Stimulated activated CD4-positive, alpha-beta T cell treated with anti-CD3 and anti-CD28 coated beads, Interleukin-4, amount 100 ng/mL, for 48 hours (primary cell): ENCODE data around the gene SPATA17.

ENCODE experiments used
- DNase-seq, 2 donors: peaks; one replicate each; pipeline ENCODE4 v3.0.0-alpha.2; 2020; ENCODE audit warnings: low read depth in 2 of 2

Gene SPATA17

DNA sequence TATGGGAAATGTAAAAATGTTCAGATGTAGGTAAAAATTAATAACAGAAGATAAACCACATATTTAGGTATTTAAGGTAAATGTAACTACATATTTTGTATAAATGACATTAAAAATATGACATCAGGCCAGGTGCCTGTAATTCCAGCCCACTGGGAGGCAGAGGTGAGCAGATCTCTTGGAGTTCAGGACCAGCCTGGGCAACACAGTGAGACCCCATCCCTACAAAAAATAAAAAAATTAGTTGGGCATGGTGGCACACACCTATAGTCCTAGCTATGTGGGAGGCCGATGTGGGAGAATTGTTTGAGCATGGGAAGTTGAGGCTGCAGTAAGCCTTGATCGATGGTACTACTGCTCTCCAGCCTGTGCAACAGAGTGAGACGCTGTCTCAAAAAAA is 216.5 kb downstream of the SPATA17 start:
- DNase-seq: no peak

DNA sequence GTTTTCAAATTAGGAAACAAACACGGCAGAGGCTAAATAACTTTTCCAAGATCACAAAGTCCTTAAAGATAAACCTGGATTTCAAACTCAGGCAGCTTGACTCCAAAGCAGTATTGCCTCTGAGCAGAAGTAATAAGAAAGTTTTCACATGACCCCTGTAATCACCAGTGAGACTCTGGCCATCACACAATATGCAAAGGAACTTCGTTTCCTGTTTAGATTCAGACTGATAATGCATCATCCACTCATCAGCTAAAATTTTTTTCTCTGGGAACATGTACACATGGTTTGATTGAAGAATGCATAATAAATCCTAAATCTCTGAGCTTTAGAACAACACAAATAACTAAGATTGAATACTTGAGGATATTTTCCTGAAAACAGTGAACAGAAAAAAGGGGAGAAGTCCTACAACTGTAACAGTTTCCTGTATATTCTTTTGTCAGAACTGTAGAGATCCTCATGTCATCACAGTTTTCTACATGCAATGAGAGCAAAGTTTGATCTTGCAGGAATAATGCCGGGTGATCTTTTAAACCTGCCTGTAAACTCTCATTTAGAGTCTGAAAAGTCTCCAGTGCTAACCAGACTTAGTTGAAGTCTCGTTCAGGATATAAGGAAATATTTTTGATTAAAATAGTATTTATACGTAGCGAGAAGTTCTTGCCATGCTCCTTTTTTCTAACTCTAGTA is 225.3 kb downstream of the SPATA17 start:
- no peak for DNase-seq

GRCh38 chr1:217857061-217857460 is 225.9 kb downstream of the SPATA17 start:
- no peak for DNase-seq

- DNase-seq: no peak
Observed at GRCh38 chr1:217861658-217862057, 230.5 kb downstream of the SPATA17 start.

- DNase-seq: no peak
Observed at GRCh38 chr1:217867446-217867995, 236.4 kb downstream of the SPATA17 start.

DNA sequence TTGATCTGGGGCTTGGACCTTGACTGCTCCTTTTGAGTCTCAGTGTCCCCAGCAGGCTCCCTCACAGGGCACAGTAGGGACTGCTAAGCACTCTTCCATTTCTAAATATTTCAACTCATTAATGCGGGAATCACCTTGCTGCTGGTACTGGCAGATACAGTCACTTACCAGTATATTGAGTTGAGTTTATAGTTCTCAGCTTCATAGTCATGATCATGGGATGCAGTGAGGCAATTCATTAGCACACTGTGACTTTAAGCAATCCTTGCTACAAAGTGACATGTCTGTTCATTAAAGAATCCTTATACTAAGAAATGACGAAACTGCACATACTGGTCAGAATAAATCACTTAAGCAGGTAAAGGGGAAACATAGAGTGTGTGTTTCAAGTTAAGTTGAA is 240.8 kb downstream of the SPATA17 start:
- no peak for DNase-seq

DNA sequence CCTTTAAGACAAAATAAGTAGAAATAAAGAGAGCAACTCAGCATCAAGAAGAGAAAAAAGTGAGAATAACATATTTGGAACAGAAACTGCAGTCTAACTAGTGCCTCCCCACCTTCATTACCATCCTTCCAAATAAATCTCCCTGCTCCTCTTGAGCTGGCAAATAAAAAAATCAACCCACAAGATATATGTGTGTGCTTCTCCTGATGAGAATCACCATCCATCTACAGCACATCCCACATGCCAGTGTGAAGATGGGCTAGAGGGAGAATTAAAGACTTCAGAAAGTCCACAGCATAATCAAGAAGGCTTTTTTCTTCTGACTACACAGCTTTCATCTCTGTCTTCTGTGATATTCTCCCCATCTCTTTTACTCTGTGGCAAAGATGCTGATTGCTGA is 244.1 kb downstream of the SPATA17 start:
- DNase-seq: no peak

DNA sequence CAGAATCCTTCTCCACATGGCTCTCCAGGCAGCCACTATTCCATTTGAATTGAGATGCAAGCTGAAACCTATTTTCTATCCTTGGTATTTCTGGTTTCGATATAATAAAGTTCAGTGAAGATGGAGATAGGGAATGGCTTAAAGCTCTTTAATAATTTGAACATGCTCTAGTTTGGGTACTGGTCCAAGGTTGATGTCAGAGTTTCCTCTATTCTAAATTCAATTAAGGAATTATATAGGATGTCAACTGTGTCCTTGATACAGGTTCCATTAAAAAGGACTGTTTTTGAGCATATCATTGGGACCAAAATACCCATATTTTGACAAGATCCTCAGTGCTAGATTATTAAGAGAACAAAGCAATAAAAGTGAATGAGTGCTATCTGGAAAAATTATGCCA is 245.3 kb downstream of the SPATA17 start:
- no peak for DNase-seq

DNA sequence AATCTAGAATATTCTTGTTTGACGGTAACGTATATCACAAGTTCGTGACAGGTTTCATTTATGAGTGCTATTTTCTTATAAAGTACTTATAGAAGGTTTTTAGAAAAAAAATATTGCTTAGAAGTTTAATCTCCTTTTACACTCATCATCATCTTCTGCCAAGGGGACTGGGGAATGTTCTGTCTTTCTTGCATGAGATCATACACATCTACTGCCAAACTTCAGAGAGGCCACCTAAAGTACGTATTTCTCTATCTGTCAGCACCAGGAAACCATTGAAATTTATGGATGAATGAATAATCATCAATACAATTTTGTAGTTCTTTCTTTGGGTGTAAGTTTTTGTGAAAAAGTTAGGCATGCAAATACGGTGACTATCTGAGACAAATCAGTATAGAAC is 245.8 kb downstream of the SPATA17 start:
- no peak for DNase-seq

- DNase-seq: no peak
Observed at GRCh38 chr1:217881131-217881543, 250.0 kb downstream of the SPATA17 start.

DNA sequence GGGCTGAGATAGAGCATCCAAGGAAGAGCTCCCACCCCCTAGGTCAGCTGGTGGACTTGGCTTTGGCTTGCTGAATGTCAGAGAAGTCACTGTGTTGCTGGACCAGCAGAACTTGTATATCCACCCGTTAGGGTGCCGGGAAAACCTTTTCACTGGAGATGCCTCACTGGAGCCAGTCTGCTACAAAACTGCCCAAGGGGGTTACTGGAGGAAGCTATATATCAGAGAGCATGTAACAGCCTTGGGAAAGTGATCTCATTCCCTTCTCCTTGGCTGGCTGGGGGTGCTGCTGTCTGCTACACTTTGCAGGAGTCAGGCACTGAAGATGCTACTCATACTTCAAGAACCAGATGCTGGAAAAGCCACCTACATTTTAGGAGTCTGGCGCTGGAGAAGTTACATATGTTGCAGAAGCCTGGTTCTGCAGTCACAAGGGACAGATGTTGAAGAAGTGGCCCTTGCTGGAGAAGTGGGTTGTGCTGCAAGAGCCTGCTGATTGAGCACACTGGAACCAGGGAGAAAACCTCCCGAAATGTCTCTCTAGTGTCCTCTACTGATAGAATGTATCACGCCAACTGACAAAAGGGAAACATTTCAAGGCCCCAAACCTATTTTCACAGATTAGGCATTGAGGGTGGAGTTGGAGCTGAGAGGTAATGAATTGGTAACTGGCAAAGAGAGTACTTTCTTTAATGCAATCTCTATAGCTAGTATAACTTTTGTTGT is 250.6 kb downstream of the SPATA17 start:
- no peak for DNase-seq

GRCh38 chr1:217885181-217885580 is 254.0 kb downstream of the SPATA17 start:
- DNase-seq: no peak

DNA sequence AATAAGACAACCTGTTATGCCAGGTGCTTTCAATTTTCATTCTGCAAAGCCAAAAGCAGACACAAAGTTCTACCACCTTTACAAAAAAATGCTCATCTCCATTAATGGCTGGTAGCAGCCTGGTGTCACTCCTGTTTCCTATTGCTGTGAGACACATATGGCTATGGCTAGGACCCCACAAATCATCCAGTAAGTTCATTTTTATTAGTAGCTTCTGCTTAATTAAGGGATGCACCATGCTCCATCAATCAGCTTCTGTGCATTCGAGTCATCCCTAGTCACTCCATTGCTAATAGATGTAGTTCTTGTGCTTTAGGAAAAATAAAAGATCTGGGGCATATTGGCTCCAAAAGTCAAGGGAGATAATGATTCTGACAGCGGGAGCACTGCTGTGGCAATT is 257.2 kb downstream of the SPATA17 start:
- no peak for DNase-seq

DNA sequence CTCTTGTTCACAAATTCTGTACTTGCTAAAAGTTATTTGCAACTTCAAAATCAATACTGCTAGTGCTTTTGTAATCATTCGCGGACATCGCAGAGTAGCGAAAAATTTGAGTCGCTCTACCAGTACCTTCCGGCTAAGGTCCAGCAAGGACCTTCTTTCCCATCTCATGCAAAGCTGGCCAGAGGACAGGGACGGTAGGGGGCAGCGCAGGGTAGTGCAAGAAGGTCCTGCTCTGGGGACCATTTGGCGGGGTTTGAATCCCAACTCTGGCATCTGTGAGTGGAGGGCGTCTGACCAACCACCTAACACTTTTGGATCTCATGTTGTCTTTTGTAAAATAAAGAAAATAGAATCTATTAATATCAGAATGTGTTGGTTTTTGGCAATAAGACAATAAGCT is 258.3 kb downstream of the SPATA17 start:
- DNase-seq: no peak

GRCh38 chr1:217891966-217892365 is 260.8 kb downstream of the SPATA17 start:
- no peak for DNase-seq

DNA sequence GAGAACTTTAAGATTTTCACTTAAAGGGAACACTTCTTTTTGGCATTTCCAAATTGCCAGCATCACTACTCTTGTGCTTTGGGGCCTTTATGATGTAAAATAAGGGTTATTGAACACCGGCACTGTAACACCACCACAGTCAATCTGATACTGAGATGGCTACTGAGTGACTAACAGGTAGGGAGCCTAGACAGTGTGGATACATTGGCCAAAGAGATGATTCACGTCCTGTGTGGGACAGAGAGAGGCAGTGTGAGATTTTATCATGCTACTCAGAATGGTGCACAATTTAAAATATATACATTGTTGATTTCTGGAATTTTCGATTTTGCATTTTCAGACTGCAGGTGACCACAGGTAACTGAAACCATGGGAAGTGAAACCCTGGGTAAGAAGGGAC is 261.6 kb downstream of the SPATA17 start:
- DNase-seq: no peak

DNA sequence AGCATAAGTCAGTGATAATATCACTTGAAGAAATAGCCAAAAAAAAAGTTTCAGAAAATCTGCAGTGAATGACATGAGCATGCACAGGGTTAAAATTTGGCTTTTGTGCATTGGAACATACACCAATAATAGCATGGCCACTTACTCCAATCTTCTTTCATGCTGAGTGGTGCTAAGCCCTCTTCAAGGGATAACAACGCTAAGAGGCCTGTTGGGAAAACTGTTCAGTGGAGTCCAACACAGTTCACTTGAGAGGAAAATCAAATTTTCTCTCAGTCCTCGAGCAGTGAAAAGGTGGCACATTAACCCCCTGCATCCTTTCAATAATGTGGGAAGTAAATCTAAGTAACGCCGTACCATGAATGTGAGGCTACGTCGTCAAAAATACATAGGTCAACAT is 264.7 kb downstream of the SPATA17 start:
- no peak for DNase-seq

DNA sequence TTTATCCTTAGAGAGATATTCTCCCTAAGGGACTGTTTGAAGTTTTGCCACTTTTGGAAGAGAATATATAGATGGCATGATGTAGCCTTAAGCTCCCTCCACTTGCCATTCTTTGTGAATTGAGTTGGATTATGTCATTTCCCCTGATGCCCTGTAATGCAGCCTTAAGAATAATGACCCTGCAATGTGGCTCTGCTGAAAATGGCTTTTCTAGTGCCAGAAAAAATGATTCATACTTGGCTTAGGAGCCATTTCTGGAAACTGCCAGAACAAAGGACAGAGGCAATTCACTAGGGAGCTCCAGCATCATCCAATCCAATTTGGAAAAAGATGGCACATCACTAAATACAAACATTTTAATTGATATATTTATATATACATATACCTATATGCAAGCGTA is 265.3 kb downstream of the SPATA17 start:
- DNase-seq: no peak

- no peak for DNase-seq
Observed at GRCh38 chr1:217897100-217897499, 266.0 kb downstream of the SPATA17 start.

DNA sequence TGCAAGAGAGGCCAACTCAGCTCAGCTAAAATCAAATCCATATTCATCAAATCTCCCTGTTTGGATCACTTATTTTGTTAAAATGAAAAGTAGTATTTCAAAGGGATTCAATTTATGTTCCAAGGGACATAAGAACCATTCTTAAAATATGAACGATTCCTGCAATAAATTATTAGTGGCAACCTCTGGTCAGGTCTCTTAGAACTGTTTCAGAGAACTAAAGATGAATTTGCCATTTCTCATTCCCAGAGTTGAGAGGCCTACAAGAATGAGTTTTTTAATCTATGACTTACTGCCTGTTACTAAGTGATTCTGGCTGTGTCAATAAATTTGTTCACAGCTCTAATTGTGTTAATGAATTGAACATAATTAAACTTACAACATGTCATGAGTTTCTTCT is 268.5 kb downstream of the SPATA17 start:
- DNase-seq: no peak

DNA sequence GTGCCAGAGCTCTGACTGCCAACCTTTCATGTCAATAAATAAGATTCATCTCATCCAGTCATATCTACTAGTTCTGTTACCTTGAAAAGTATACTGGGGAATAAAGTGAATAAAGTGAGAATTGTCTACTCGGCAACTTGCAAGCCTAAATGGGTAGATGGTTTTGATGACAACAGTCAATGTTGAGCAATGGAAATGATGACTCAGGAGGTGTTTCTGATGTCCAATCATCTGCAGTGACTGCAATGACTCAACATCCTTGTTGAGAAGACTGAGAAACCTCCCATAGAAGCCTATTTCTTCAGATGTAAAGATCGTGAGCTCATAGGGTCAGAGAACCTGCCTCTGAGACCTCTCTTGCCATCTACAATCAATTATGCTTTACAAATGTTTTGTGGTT is 276.4 kb downstream of the SPATA17 start:
- DNase-seq: no peak

DNA sequence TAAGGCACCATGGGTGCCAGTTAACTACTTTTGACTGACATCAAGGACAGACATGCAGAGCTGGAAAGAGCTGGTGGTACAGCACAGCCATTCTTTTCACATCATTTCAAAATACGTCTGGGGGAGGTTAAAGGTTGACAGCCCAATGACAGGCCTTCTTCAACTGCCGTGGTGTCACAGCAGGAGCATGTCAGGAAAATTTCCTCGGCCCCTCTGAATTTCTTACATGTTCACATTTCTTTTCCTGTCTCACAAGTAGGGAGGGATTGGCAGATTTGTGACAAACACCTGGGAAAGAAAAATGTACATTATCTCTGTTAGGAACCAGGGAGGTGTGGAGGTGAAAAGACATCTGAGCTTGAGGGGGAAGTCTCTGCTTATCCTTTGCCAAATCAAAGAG is 279.1 kb downstream of the SPATA17 start:
- DNase-seq: no peak

- DNase-seq: no peak
Observed at GRCh38 chr1:217910791-217911320, 279.7 kb downstream of the SPATA17 start.
